ENCODE data around the gene CHRNA3. TPM values are rescaled to one million over a fixed set of nuclear protein-coding genes. Genes with fewer than 3 reads are reported as not detected.
A peak's percentile ranks its signal among the peaks of the same experiment; 100 is the strongest.

CHRNA3 gene
- total and polyA plus RNA-seq, 12 donors = 0.04 to 9.2 (median 0.54) TPM; not detected in 4

GRCh38 chr15:78618064-78618463, 2.7 kb downstream of the CHRNA3 start:
- intact Hi-C loops (cut with DNase I) = loop anchor here (1.0 to 5.0 kb wide), 7 partner anchors 89 to 134 kb away; no protein-coding TSS in a partner anchor
- Histone ChIP-seq H3K27me3 (peaks cover 14 to 47% (median 44%) of the 10 kb centered on the region in 7 donors), H3K27ac (no peak overlapping the region), H3K9me3 (no peaks in the 10 kb centered on the region), H3K4me1 (peaks cover 3 to 25% (median 18%) of the 10 kb centered on the region in 9 donors), H3K36me3 (no peaks in the 10 kb centered on the region), H3K4me3 (no peak overlapping the region)
- 87 to 88% methylated on average over 7 to 8 of the region's 8 CpGs for WGBS, 2 donors
- DNase-seq = no peak
- peak in 3 of 8 donors; percentile 8 to 20 (median 16) for ATAC-seq
- TF ChIP-seq CTCF (IDR thresholded peaks at IDR 0.05) = no peak

- 82 to 83% methylated on average over 5 of the region's 5 CpGs for WGBS, 2 donors
- intact Hi-C loops (cut with DNase I) = loop anchor here in 5 of 10 donors (5.0 kb wide), 3 partner anchors 90 to 135 kb away; no protein-coding TSS in a partner anchor
- H3K36me3 ChIP-seq = no peaks in the 10 kb centered on the region
- DNase-seq = no peak
- no peak for TF ChIP-seq CTCF (IDR thresholded peaks at IDR 0.05)
- no peak overlapping the region for H3K4me3 ChIP-seq
- H3K27ac ChIP-seq = no peak overlapping the region
- no peaks in the 10 kb centered on the region for H3K9me3 ChIP-seq
- peaks cover 14 to 41% (median 40%) of the 10 kb centered on the region in 7 donors for H3K27me3 ChIP-seq
- H3K4me1 ChIP-seq = peaks cover 3 to 25% (median 18%) of the 10 kb centered on the region in 9 donors
- no peak for ATAC-seq
These were observed 3.3 kb downstream of the CHRNA3 start for GRCh38 chr15:78617516-78617915.

- no peak for DNase-seq
- intact Hi-C loops (cut with DNase I) = loop anchor here in 5 of 10 donors (5.0 kb wide), 3 partner anchors 90 to 135 kb away; no protein-coding TSS in a partner anchor
- Histone ChIP-seq H3K27me3 (peaks cover 14 to 37% (median 36%) of the 10 kb centered on the region in 7 donors), H3K4me3 (no peak overlapping the region), H3K36me3 (no peaks in the 10 kb centered on the region), H3K4me1 (peaks cover 3 to 25% (median 18%) of the 10 kb centered on the region in 9 donors), H3K27ac (no peak overlapping the region), H3K9me3 (no peaks in the 10 kb centered on the region)
- TF ChIP-seq CTCF (IDR thresholded peaks at IDR 0.05) = no peak
- ATAC-seq = no peak
- 63 to 84% methylated on average over 7 of the region's 7 CpGs for WGBS, 2 donors
These were observed 3.7 kb downstream of the CHRNA3 start for GRCh38 chr15:78617076-78617475.

GRCh38 chr15:78616506-78616905, 4.3 kb downstream of the CHRNA3 start:
- ATAC-seq (no peak), DNase-seq (no peak)
- Histone ChIP-seq H3K27me3 (peaks cover 14 to 31% (median 30%) of the 10 kb centered on the region in 7 donors), H3K9me3 (no peaks in the 10 kb centered on the region), H3K4me1 (peaks cover 3 to 25% (median 18%) of the 10 kb centered on the region in 9 donors), H3K36me3 (no peaks in the 10 kb centered on the region), H3K4me3 (no peak overlapping the region), H3K27ac (no peak overlapping the region)
- TF ChIP-seq CTCF (IDR thresholded peaks at IDR 0.05) = no peak
- 83 to 86% methylated on average over 2 of the region's 2 CpGs for WGBS, 2 donors
- intact Hi-C loops (cut with DNase I) = loop anchor here in 5 of 10 donors (5.0 kb wide), 3 partner anchors 91 to 136 kb away; no protein-coding TSS in a partner anchor

All from heart right ventricle (tissue), 16 donors.